Measurements from ENCODE around the gene SPATA16.

The SPATA16 gene

DNA sequence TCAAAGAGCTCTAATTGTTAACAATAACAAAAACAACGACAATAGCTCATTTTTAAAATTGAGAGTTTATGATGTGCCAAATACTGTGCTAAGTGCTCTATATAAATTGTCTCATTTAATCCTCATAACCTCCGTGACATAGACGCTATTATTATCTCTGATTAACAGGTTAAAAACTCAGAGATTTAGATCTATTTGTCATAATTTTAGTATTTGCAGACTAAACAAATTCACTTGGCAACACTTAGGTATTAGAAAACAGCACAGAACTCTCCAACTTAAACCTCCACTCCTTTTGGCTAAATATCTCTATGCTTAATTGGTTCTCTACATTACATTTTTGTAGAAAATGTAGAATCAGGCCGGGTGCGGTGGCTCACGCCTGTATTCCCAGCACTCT is 136.4 kb downstream of the SPATA16 start:
- Histone ChIP-seq H3K27ac (ENCODE audit: low read depth, low read length) (no peak overlapping the region), H3K4me1 (ENCODE audit: control insufficient read depth, insufficient read depth, low read length) (no peaks in the 10 kb centered on the region; the same call in 1 of the 2 replicates), H3K36me3 (ENCODE audit: control insufficient read depth, insufficient read depth, low read length) (no peaks in the 10 kb centered on the region), H3K9me3 (ENCODE audit: control insufficient read depth, insufficient read depth, low read depth, low read length) (no peaks in the 10 kb centered on the region), H3K4me3 (ENCODE audit: low read depth, low read length) (no peak overlapping the region), H3K27me3 (ENCODE audit: control insufficient read depth, insufficient read depth, low read length) (no peaks in the 10 kb centered on the region), H3K9ac (ENCODE audit: low read length) (no peak overlapping the region)

DNA sequence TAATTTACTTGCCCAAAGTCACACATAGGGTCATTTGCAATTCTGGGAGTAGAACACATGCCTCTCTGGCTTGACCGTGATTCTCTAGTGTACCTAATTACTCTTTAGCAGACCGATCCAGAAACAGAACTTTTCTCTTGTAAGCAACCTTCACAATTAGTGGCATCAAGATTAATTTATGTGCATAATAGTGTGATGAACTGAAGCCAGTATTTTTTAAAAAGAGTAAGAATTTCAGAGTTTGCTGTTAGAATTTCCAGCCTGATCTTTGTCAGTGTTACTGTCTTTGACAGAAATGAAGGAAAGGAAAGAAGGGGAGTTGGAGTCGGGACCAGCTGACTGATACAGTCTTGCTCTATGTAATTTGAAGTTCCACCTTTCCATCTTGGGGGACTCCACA is 137.1 kb downstream of the SPATA16 start:
- no peaks in the 10 kb centered on the region for H3K27me3 ChIP-seq (ENCODE audit: control insufficient read depth, insufficient read depth, low read length)
- no peak overlapping the region for H3K9ac ChIP-seq (ENCODE audit: low read length)
- H3K36me3 ChIP-seq (ENCODE audit: control insufficient read depth, insufficient read depth, low read length): no peaks in the 10 kb centered on the region
- H3K4me1 ChIP-seq (ENCODE audit: control insufficient read depth, insufficient read depth, low read length): no peaks in the 10 kb centered on the region; the same call in 1 of the 2 replicates
- no peak overlapping the region for H3K4me3 ChIP-seq (ENCODE audit: low read depth, low read length)
- H3K27ac ChIP-seq (ENCODE audit: low read depth, low read length): no peak overlapping the region
- H3K9me3 ChIP-seq (ENCODE audit: control insufficient read depth, insufficient read depth, low read depth, low read length): no peaks in the 10 kb centered on the region

DNA sequence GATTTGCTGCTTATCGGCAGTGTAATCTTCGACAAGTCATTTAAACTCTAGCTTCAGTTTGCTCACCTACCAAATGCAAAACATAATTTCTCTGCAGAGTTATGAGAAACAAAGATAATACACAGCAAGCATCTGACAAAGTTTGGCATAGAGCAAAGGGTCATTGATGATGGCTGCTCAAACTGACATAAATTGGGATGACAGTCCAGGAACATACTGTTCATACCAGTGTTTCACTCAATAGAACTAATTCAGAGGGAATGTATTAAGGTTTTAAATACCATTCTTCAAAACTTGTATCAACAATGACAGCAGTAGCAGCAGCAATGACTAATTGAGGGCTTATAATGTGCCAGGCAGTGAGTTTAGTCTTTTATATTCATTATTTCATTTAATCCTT is 137.6 kb downstream of the SPATA16 start:
- H3K4me1 ChIP-seq (ENCODE audit: control insufficient read depth, insufficient read depth, low read length): no peaks in the 10 kb centered on the region; the same call in 1 of the 2 replicates
- H3K9me3 ChIP-seq (ENCODE audit: control insufficient read depth, insufficient read depth, low read depth, low read length): no peaks in the 10 kb centered on the region
- no peak overlapping the region for H3K9ac ChIP-seq (ENCODE audit: low read length)
- H3K36me3 ChIP-seq (ENCODE audit: control insufficient read depth, insufficient read depth, low read length): no peaks in the 10 kb centered on the region
- no peaks in the 10 kb centered on the region for H3K27me3 ChIP-seq (ENCODE audit: control insufficient read depth, insufficient read depth, low read length)
- no peak overlapping the region for H3K4me3 ChIP-seq (ENCODE audit: low read depth, low read length)
- H3K27ac ChIP-seq (ENCODE audit: low read depth, low read length): no peak overlapping the region

DNA sequence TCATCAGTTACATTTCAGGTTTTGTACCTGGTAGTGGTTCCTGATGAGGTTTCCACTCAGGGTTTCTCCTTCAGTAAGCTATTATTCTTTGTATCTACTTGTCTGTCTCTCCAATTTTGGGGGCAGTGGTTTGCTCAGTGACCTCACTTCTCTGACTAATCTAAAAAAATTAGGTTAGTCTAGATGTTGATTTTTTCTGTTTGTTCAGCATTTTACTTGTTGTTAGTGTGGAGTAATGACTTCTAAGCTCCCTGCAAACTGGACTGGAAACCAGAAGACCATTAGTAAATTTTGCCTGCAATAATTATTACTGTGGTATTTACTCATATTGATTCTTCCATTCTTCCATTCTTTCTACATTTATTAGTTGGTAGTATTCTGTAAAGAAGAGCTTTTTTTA is 139.4 kb downstream of the SPATA16 start:
- Histone ChIP-seq H3K4me1 (ENCODE audit: control insufficient read depth, insufficient read depth, low read length) (no peaks in the 10 kb centered on the region; the same call in 1 of the 2 replicates), H3K9me3 (ENCODE audit: control insufficient read depth, insufficient read depth, low read depth, low read length) (no peaks in the 10 kb centered on the region), H3K27me3 (ENCODE audit: control insufficient read depth, insufficient read depth, low read length) (no peaks in the 10 kb centered on the region), H3K9ac (ENCODE audit: low read length) (no peak overlapping the region), H3K4me3 (ENCODE audit: low read depth, low read length) (no peak overlapping the region), H3K36me3 (ENCODE audit: control insufficient read depth, insufficient read depth, low read length) (no peaks in the 10 kb centered on the region), H3K27ac (ENCODE audit: low read depth, low read length) (no peak overlapping the region)

DNA sequence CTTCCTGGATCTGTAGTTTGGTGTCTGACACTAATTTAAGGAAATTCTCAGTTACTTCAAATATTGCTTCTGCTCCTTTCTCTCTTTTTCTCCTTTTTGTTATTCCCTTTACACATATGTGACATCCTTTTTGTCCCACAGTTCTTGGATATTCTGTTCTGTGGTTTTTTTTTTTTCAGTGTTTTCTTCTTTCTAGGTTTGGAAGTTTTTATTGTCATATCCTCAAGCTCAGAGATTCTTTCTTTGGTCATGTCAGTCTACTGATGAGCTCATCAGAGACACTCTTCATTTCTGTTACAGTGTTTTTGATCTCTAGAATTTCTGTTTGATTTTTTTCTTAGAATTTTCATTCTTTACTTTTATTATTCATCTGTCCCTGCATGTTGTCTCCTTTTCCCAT is 140.5 kb downstream of the SPATA16 start:
- H3K36me3 ChIP-seq (ENCODE audit: control insufficient read depth, insufficient read depth, low read length): no peaks in the 10 kb centered on the region
- no peak overlapping the region for H3K9ac ChIP-seq (ENCODE audit: low read length)
- no peak overlapping the region for H3K4me3 ChIP-seq (ENCODE audit: low read depth, low read length)
- no peaks in the 10 kb centered on the region for H3K9me3 ChIP-seq (ENCODE audit: control insufficient read depth, insufficient read depth, low read depth, low read length)
- no peak overlapping the region for H3K27ac ChIP-seq (ENCODE audit: low read depth, low read length)
- no peaks in the 10 kb centered on the region; the same call in 1 of the 2 replicates for H3K4me1 ChIP-seq (ENCODE audit: control insufficient read depth, insufficient read depth, low read length)
- H3K27me3 ChIP-seq (ENCODE audit: control insufficient read depth, insufficient read depth, low read length): no peaks in the 10 kb centered on the region

DNA sequence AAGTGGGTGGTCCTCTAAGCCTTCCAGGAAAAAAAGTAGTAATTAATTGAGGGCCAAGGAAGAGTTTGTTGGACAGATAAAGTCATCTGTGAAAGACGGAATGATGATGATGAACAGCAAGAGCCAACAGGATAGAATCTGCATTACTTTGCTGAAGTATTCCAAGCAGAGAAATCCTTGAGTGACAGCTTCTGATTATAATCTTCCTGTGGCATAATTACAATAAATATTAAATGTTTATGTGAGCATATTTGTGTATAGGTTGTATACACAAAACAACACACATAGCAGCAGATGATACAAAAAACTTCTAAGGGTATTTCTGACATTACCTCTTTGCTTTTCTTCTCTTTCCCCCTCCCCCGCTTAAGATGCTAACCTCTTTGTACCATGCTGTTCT is 147.6 kb downstream of the SPATA16 start:
- no peak overlapping the region for H3K27ac ChIP-seq (ENCODE audit: low read depth, low read length)
- H3K36me3 ChIP-seq (ENCODE audit: control insufficient read depth, insufficient read depth, low read length): no peaks in the 10 kb centered on the region
- H3K4me1 ChIP-seq (ENCODE audit: control insufficient read depth, insufficient read depth, low read length): 0 out of 2 replicates have a peak, but pooled peaks cover 5% of the 10 kb centered on the region
- no peak overlapping the region for H3K9ac ChIP-seq (ENCODE audit: low read length)
- no peak overlapping the region for H3K4me3 ChIP-seq (ENCODE audit: low read depth, low read length)
- H3K9me3 ChIP-seq (ENCODE audit: control insufficient read depth, insufficient read depth, low read depth, low read length): no peaks in the 10 kb centered on the region
- no peaks in the 10 kb centered on the region for H3K27me3 ChIP-seq (ENCODE audit: control insufficient read depth, insufficient read depth, low read length)

DNA sequence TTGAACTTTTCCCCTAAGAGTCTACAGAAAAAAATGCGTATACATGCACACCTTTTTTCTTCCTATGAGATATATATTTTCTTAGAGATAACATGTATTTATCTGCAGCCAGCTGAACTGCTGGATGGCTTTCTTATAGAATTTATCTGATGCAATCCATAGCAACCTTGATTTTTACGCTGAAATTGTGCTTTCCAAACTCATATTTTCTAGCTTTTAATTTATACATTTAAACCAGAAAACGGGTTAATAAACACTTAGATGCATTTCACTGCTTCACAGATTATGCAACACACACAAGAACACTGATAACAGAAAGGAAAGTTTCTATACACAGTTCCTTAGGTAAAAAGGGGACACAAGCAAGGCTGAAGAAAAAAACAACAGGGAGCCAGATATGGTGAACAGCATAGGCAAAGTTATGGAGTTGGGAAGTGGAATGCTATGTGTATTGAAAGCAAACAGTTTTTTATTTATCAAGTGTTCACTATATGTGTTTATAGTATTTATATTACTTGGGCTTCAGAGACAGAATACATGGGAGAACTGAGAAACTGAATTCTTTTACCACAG is 149.5 kb downstream of the SPATA16 start:
- H3K4me3 ChIP-seq (ENCODE audit: low read depth, low read length): no peak overlapping the region
- no peaks in the 10 kb centered on the region for H3K36me3 ChIP-seq (ENCODE audit: control insufficient read depth, insufficient read depth, low read length)
- H3K27ac ChIP-seq (ENCODE audit: low read depth, low read length): no peak overlapping the region
- 0 out of 2 replicates have a peak, but pooled peaks cover 5% of the 10 kb centered on the region for H3K4me1 ChIP-seq (ENCODE audit: control insufficient read depth, insufficient read depth, low read length)
- H3K9me3 ChIP-seq (ENCODE audit: control insufficient read depth, insufficient read depth, low read depth, low read length): no peaks in the 10 kb centered on the region
- H3K9ac ChIP-seq (ENCODE audit: low read length): no peak overlapping the region
- no peaks in the 10 kb centered on the region for H3K27me3 ChIP-seq (ENCODE audit: control insufficient read depth, insufficient read depth, low read length)

DNA sequence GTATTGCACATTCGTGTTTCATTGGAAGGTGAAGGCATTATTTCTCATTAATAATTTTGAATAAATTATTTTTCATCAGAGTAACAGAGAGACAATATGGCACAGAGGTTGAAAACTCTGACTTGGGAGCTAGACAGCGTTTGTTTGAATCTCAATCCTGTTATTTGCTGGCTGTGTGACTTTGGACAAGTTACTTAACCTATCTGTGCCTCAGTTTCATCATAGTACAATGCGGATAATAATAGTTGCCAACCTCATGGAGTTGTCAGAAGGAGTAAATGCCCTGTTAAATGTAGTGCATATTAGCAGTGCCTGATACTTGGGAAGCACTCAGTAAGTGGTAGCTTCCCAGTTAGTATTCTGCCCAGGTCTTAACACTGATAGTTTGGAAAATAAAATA is 151.7 kb downstream of the SPATA16 start:
- Histone ChIP-seq H3K4me1 (ENCODE audit: control insufficient read depth, insufficient read depth, low read length) (0 out of 2 replicates have a peak, but pooled peaks cover 5% of the 10 kb centered on the region), H3K36me3 (ENCODE audit: control insufficient read depth, insufficient read depth, low read length) (no peaks in the 10 kb centered on the region), H3K27ac (ENCODE audit: low read depth, low read length) (no peak overlapping the region), H3K27me3 (ENCODE audit: control insufficient read depth, insufficient read depth, low read length) (no peaks in the 10 kb centered on the region), H3K4me3 (ENCODE audit: low read depth, low read length) (no peak overlapping the region), H3K9ac (ENCODE audit: low read length) (no peak overlapping the region), H3K9me3 (ENCODE audit: control insufficient read depth, insufficient read depth, low read depth, low read length) (no peaks in the 10 kb centered on the region)

DNA sequence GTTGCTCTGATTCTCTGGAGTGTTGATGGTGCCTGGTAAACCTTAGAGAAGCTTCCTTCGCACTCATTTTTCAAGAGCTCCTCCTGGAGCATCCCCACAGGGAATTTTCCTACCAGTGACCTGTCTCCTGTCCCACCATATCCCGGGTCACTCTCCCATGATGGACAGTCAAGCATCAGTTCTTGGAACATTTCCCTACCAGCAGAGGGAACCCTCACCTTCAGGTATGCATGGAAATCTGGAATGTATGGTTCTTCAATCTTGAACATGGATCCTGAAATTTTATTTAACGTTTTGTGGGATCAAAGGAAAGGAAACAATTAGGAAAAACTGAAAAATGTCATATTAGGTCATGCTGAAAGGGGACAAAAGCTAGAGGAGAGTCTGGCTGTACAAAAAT is 153.8 kb downstream of the SPATA16 start:
- Histone ChIP-seq H3K4me3 (ENCODE audit: low read depth, low read length) (no peak overlapping the region), H3K36me3 (ENCODE audit: control insufficient read depth, insufficient read depth, low read length) (no peaks in the 10 kb centered on the region), H3K9me3 (ENCODE audit: control insufficient read depth, insufficient read depth, low read depth, low read length) (no peaks in the 10 kb centered on the region), H3K9ac (ENCODE audit: low read length) (no peak overlapping the region), H3K27ac (ENCODE audit: low read depth, low read length) (no peak overlapping the region), H3K4me1 (ENCODE audit: control insufficient read depth, insufficient read depth, low read length) (0 out of 2 replicates have a peak, but pooled peaks cover under 1% of the 10 kb centered on the region), H3K27me3 (ENCODE audit: control insufficient read depth, insufficient read depth, low read length) (no peaks in the 10 kb centered on the region)

DNA sequence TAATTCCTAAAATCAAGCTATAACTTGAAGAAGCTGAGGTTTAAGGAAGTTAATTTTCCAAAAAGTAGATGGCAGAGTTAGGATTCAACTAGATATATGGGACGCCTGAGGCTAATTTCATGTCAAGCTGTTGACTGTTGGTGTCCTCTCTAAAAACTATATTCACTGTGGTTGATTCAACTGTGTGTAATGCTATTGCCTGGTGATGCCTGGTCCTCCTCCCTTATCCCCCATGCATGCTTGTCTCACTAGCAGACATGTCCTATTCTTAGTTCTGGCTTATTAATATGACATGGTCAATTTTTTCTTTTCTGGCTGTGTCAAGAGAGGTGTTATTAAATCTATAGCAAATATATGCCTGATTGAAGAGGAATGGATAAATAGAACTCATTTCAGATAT is 156.1 kb downstream of the SPATA16 start:
- H3K4me3 ChIP-seq (ENCODE audit: low read depth, low read length): no peak overlapping the region
- H3K4me1 ChIP-seq (ENCODE audit: control insufficient read depth, insufficient read depth, low read length): no peaks in the 10 kb centered on the region
- H3K27ac ChIP-seq (ENCODE audit: low read depth, low read length): no peak overlapping the region
- H3K9me3 ChIP-seq (ENCODE audit: control insufficient read depth, insufficient read depth, low read depth, low read length): no peaks in the 10 kb centered on the region
- H3K9ac ChIP-seq (ENCODE audit: low read length): no peak overlapping the region
- H3K36me3 ChIP-seq (ENCODE audit: control insufficient read depth, insufficient read depth, low read length): no peaks in the 10 kb centered on the region
- H3K27me3 ChIP-seq (ENCODE audit: control insufficient read depth, insufficient read depth, low read length): no peaks in the 10 kb centered on the region

DNA sequence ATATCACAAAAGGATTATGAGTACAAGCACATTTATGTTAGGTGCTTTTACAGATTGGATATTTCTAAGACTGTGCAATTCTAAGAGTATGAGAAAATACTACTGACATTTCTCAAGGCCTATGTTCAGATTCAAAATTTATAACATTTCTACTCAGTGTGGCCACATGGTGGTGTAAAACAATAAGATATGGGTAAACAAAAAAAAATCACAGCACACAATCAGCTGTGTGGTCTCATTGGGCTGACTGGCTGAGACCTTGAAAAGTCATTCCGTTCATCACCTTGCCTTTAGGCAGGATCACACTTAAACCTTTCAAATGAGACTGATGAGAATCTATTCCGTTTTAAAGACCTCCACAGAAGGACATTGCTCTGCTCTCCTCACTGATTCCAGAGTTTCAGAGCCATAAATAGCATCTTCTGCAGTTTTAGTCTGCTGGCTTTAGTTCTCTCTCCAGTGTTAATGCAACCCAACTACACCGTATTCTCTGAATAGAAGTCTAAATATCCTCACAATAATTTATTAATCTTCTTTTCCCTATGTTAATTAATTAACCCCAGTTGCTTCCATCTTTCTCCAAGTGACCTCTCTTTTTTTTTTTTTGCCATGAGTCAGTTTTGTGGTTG is 158.2 kb downstream of the SPATA16 start:
- H3K27me3 ChIP-seq (ENCODE audit: control insufficient read depth, insufficient read depth, low read length): no peaks in the 10 kb centered on the region
- no peaks in the 10 kb centered on the region for H3K36me3 ChIP-seq (ENCODE audit: control insufficient read depth, insufficient read depth, low read length)
- H3K4me3 ChIP-seq (ENCODE audit: low read depth, low read length): no peak overlapping the region
- H3K9me3 ChIP-seq (ENCODE audit: control insufficient read depth, insufficient read depth, low read depth, low read length): no peaks in the 10 kb centered on the region
- H3K4me1 ChIP-seq (ENCODE audit: control insufficient read depth, insufficient read depth, low read length): no peaks in the 10 kb centered on the region
- H3K9ac ChIP-seq (ENCODE audit: low read length): no peak overlapping the region
- no peak overlapping the region for H3K27ac ChIP-seq (ENCODE audit: low read depth, low read length)

Measured in HUES6 (cell line).